GM18508 (cell line): Measurements from ENCODE around the gene LGALS3BP.
"Not testable (repeated sequence)": the region's sequence is repeated elsewhere in the genome, so short reads cannot be mapped to it uniquely, and the experiment has no call there.

Experiments used
- ATAC-seq: cut with Tn5 transposase; IDR thresholded peaks from one replicate; pipeline ENCODE4 v1.9.1; 2021; ENCODE audit warnings: moderate number of reproducible peaks; ENCODE audit not compliant: insufficient read depth, unreplicated experiment

The LGALS3BP gene

DNA sequence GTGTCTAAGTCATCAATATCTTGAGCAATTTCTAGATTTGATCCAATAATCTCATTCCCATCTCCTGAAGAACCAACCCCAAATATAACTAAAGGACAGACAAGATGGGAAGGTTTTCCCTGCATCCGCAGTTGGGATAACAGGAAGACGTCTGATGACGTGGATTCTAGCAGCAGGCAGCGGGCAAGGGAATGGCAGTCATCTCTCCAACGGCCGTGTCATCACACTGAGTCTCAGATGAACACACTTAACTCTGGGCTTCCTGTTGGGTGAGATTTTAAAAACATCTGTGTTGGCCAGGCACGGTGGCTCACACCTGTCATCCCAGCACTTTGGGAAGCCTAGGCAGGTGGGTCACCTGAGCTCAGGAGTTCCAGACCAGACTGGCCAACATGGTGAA is 33.6 kb downstream of the LGALS3BP start:
- ATAC-seq: no peak

DNA sequence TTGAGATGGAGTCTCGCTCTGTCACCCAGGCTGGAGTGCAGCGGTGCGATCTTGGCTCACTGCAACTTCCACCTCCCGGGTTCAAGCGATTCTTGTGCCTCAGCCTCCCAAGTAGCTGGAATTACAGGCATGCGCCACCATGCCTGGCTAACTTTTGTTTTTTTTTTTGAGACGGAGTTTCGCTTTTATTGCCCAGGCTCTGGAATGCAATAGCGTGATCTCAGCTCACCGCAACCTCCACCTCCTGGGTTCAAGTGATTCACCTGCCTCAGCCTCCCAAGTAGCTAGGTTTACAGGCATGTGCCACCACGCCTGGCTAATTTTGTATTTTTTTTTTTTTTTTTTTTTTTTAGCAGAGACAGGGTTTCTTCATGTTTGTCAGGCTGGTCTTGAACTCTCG is 34.3 kb downstream of the LGALS3BP start:
- not testable (repeated sequence) for ATAC-seq

DNA sequence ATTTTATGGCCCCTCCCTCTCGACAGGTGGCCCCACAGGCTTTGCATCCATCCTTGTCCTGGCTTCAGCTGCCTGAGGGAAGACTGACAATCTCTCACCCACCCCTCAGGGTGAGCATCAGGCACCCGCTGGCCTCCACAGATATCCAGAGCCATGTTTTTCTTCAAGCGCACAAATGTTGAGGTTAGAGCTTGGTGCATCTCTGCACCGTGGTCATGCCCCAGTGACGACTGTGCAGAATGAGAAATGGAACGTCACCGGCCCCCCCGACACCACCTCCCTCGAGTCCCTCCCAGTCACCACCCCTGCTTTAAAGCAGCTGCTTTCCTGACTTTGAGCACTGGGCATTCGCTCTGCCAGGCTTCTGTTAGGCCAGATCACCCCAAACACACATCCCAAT is 34.8 kb downstream of the LGALS3BP start:
- no peak for ATAC-seq

DNA sequence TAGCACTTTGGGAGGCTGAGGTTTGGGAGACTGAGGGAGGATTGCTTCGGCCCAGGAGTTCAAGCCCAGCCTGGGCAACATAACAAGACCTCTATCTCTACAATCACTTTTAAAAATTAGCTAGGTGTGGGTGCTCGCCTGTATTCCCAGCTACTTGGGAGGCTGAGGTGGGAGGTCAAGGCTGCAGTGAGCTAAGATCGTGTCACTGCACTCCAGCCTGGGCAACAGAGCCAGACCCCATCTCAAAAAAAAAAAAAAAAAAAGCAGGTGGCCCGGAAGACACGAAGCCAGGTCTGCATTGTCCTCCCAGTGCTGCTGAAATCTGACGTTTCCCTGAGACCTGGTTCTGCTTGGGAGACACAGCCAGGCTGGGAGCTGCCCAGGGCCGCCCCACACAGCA is 35.7 kb downstream of the LGALS3BP start:
- no peak for ATAC-seq

DNA sequence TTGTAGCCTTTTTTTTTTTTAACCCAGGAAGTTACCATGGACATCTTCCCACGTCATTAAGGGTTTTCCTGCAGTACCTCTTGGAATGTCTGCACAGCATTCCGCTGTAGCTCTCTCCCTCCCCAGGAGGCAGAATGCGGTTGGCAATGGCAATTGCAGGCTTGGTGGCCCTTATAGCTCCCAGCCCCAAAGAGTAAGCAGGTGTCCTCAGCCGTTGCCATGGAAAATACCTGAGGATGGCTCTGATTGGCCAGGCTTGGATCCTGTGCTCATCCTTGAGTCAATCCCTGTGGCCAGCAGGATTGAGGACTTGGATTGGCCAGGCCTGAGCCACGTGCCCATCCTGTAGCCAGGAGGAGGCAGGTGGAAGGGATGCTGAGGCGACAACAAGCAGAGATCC is 39.0 kb downstream of the LGALS3BP start:
- no peak for ATAC-seq

DNA sequence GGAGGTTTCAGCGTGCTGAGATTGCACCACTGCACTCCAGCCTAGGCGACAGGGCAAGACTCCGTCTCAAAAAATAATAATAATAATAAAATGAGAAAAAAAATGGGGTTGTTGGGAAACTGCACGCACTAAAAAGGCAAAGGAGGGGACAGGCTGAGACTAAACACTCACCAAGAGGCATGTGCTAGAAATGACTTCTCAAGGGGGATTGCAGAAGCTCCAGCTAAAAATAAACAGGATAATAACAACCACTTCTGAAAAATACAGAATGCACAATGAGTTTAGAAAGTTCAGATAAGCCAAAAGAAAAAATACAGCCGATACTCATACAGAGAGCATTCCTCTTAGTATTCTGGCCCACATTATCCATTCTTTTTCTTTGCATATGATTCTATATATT is 39.5 kb downstream of the LGALS3BP start:
- no peak for ATAC-seq

DNA sequence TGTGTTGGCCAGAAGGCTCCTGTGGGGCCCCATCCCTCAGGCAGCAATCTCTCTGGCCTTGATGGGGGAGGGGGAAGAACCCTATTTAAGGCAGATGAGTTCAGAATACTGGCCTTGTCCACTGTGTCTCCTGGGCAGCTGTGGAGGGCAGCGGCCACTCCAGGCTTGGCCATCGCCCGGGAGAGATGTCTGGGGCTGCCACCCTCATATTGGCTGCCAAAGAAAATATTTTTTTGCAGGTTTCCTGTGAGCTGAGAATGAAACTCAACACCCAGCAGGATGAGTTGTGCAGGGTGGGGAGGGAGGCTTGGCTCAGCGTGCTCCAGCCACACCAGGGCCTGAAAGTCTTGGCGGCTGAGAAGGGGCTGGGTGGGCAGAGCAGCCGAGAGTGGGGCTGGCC is 40.1 kb downstream of the LGALS3BP start:
- ATAC-seq: no peak

DNA sequence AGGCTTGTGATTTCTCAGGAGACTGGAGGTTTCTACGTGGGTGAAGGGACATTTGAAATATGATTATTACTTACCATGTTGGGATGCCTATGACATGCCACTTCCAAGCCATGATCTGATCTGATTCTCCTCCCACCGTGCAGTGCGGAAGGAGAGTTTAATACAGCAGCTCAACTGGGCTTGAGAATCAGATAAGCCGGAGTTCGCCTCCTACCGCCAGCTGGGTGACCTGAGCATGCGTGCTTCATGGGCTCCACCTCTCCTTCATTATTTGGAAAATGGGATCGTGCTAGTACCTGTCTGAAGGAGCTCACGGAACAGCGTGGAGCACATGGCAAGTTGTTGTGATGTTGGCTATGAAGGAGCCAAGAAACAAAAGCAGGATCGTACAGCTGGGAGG is 42.2 kb downstream of the LGALS3BP start:
- no peak for ATAC-seq

DNA sequence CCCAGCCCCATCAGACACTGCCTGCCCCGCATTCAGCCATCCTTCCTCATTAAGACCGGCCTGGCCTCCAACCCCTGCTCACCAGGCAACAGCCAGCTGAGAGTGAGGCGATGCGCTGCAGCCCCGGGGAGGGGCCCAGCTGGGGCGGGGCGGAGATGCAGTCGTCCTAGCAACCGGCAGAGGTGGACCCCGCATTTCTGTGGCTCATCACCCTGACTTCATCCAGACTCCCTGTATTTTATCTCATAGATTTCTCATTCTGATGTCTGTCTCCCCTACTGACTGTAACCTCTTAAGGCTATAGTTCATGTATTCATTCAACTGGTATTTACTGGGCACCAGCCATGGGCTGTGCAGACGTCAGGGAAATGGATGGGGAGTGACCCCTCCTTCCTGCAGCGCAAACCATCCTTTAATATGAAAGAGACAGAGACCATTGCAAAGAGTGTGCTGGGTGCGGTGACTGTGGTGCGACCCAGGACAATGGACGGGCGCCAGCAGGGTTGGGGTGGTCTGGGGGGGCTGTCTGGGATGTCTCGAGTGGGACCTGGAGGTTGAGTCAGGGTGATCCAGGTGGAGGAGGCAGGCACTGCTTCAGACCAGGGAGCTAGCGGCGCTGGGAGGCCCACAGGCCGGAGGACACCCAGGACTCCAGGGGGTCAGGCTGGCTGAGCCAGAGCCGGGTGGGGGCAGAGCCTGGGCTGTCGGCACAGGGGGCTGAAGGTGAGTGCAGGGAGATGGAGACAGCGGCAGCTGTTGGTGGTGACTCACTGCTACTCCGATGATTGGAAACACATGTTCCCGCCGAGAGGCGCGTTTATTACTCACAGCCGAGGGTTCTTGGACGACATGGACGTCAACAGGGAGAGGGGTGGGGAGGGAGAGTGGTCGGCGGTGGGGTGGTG is 44.1 kb downstream of the LGALS3BP start:
- ATAC-seq: no peak

DNA sequence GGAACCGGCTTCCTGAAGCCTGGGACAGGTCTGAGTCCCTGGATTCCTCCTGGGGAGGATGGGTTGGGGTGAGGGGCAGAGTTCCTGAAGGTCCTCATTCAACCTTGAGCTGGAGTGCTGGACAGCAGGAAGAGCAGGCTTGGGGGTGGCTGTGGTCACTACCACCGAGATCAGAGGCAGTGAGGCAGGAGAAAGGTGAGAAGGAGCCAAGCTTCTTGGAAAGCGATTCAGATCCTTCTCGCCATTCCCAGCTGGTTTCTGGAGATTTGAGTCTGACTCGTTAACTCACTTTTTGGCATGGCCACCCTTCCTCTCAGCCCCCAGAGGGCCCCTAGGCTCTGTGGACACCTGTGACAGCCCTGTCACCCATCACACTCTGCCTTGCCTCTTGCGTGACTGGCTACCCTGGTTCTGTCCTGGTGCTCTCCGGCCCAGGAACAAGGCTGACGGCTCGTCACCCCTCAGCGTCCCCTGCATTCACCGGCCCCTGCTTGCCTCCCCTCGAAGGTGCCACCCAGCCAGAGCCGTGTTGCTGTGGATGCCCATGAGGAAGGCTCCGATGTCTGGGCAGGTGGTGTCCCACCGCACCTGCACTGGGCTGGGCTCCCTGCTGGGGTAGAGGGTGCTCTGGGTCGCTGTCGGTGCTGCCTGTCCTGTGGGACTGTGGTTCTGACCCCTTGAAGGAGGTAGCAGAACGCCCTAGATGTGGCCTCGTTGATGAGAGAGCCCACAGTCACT is 44.9 kb downstream of the LGALS3BP start:
- no peak for ATAC-seq

DNA sequence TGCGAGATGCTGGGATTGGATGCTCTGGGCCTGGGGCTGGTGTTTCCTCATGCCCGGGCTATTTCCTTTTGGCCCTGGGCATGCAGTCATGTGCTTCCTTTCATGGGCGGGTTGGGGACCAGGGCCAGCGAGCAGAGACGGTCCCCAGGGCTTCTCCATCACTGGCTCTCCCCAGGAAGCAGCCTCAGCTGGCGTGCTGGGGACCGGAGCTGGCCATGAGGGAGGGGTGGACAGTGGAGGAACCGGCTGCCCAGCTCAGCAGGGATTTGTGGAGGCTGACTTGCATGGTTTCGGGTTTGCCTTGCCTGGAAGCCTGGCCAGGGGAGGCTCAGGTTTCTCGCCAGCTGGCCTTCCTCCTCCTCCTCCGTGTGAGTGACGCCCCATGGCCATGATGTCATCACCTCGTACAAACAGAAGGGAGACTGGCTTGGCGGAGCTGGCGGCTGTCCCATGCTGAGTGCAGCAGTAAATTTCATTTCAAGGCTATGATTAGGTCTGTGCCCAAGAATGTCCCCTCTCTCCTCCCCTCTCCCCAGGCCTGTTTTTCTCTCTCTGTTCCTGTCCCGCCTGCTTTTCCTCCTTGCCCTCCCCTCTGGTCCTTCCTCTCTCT is 45.7 kb downstream of the LGALS3BP start:
- no peak for ATAC-seq

DNA sequence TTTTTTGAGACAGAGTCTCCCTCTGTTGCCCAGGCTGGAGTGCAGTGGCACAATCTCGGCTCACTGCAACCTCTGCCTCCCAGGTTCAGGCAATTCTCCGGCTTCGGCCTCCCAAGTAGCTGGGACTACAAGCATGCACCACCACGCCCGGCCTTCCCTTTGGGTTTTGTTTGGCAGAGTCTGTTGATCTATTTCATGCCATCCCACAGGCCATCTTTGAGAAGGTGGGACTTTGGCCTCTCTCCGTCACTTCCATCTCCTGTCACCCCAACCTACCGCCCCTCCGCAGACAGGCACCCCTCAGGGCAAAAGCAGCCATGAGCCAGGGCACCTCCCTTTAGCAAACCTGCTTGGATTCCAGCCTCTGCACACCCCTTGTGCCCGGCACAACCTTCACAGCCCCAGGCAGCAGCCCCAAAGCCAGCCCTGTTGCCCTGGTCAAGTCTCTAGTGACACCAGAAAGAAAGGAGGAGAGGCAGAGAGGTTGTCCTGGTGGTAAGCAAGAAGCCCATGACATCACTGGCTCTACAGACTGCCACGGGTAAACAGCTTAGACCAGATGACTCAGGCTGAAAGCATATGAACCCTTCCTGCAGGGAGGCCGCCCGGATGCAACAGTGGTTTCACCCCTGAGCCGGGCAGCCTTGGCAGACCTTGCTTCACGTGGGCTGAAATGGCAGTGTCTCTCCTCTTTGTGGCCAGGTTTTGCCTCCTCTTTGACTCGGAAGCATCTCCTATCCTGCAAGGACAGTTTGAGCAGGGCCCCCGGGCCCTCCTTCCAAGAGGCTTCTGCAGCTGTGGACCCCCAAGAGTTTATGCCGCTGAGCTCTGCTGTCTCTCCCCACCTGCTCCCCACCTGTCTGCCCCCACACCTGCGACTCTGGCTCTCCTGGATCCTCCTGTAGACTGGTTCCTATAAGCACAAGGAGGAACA is 46.4 kb downstream of the LGALS3BP start:
- peak; percentile 55 for ATAC-seq

DNA sequence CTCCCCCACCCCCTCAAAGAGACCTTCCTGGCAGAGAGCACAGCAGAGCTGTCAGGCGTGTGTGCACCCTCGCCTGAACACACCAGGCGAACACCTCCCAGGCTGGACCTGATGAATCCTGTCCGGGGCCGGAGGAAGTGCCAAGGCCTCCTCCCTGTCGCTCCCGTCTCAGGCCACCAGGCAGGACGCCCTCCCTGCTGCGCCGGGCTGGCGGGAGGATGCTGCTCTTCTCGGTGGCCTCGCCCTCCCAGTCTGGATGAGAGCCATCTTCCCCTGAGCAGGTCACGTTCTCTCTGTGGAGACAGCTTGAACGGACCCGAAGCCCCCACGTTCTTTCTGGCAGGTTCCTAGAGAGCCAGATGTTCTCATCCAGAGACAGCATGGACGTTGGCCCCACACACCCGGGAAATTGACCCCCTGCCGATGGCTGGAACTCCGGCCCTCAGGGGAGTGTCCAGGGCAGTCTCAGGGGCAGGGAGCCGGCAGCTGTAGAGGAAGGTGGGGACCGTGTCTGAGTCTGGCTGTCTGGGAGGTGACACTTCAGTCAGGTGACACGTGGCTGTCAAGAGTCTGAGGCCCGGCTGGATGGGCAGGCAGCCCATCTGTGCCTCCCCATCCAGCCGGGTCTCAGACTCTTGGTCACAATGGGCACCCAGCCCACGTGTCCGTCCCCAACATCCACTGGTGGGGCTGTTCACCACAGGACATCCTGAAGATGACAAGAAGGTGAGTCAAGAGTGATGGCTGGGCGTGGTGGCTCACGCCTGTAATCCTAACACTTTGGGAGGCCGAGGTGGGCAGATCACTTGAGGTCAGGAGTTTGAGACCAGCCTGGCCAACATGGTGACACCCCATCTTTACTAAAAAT is 49.6 kb downstream of the LGALS3BP start:
- ATAC-seq: no peak

DNA sequence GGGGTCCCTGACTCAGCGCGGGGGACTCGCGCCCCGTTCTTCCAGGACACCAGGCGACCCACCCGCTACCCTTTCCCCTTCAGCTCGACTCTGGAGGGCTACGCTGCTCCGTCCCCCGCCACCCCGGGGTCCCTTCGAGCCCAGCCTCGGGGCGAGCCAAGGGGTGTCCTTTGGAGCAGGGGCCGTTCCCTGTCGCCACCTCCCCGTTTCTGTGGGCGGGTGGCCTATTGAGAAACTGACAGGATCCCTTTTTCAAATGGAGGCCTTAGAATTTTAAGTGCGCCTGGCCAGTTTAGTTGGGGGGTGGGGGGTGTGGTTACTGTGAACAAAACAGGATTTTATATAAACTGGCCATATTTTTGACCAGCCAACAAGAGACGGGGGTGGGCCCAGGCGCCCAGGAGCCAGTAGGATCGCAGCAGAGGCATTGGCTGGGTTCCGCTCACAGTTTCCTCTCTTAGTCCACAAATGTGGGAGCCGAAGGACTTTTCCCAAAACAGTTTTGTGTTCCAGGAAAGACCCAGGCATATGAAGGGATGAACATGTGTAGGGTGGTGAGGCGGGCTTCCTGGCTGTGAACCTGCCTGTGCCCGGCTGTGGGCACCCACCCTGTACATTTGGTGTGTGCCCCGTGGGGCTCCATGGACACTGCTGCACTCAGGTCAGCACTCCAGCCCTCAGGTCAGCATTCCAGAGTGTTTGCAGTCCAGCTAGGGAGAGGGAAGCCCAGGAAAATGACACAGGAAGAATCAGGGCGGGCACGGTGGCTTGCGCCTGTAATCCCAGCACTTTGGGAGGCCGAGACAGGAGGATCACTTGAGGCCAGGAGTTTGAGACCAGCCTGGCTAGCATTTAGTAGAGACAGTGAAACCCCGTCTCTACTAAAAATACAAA is 53.8 kb downstream of the LGALS3BP start:
- no peak for ATAC-seq

DNA sequence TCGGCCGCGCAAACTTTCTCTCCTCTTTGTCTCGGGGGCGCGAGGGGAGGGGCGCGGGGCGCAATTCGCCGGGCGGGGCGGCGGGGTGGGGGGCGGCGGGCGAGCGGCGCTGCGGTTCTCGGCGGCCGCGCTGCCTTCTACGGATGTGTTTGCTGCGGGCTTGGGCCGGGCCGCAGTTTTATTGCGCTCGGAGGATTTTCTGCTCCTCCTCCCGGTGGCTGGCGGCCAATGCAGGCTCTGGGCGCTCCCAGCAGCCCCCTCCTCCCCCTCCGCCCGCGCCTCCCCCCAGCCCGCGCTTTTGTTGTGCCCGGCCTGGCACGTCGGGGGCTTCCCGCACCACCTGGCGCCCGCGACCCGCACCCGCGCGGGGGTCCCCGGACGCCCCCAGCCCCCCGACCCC is 54.5 kb downstream of the LGALS3BP start, which contains the start of gene TIMP2:
TSS of gene TIMP2 (minus strand) at position 154 of the 400 bp plus-strand sequence. CDS start 299 bp downstream, outside the sequence.
- ATAC-seq: no peak

DNA sequence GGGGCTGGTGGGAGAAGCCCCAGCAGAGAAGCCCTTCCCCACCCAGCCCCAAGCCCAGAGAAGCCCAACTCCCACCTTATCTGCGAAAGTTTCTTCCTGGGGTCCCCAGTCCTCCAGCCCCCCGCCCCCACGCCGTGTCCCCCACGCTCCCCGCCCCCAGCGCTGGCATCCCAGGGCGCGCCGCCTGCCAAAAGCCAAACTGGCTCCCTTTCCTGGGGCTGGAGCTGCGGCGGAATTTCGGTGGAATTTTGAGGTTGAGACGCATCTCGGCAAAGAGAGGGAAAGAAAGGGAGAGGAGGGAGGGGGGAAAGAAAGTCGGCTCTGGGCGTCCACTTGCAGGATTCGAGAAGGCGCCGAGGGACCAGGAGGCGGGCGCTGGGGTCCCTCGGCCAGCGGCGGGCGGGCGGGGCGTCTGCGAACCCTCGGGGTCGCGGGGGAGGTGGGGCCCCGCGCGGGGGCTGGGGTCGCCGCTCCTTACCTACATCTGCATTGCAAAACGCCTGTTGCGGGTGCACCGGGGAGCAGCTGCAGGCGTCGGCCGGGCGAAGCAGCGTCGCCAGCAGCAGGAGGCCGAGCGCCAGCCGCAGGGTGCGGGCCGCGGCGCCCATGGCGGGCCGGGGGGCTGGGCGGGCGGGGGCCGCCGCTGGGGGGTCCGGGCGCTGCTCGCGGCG is 55.1 kb downstream of the LGALS3BP start:
- ATAC-seq: no peak

DNA sequence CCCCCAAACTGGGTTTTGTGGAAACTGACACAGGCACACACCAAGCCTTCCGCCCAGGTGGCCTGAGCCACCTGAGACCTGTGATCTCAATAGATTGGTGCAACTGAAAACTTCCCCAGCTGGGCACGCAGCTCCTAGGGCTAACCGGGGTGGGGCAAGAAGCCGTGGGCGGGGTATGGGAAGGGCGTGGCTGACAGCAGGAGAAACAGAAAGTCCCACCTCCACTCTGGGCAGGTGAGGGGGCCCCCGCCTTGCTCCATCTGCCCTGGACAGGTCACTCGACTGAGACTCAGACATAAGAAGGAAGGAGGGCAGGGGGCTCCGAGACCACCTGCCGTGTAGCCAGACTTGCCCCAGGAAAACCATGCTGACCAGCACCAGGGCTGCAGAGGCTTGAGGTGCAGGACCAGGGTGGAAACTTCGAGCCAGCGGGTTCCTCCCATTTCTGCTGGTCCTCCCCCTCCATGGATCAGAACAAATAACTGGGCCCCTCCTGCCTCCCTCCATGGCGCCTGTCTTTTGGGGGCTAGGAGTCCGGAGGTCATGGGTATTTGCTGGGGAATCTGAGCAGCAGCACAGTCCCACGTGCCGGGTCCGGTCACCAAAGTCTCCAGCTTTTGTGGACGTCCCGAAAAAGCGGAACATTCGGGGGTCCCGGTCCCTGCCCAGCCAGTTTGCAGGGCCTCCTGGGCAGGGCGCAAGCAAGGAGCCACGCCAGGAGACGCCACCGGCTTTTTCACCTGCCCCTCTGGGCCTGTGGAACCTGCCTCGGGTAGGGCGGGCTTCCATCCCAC is 55.9 kb downstream of the LGALS3BP start:
- no peak for ATAC-seq
